HG02870 (cell line): ENCODE measurements around the gene ATP8A1.
"Not testable (repeated sequence)": the region's sequence is repeated elsewhere in the genome, so short reads cannot be mapped to it uniquely, and the experiment has no call there.

Experiments used
- ATAC-seq: cut with Tn5 transposase; IDR thresholded peaks from one replicate; pipeline ENCODE4 v1.9.1; 2021; ENCODE audit warnings: mild to moderate bottlenecking, moderate library complexity; ENCODE audit not compliant: unreplicated experiment

ATP8A1 gene

GRCh38 chr4:42652529-42653231, 4.2 kb downstream of the ATP8A1 start:
- not testable (repeated sequence) for ATAC-seq

GRCh38 chr4:42649870-42650269, 7.0 kb downstream of the ATP8A1 start:
- no peak for ATAC-seq

GRCh38 chr4:42646999-42647541, 9.8 kb downstream of the ATP8A1 start:
- no peak for ATAC-seq

GRCh38 chr4:42646013-42646784, 10.7 kb downstream of the ATP8A1 start:
- no peak for ATAC-seq

GRCh38 chr4:42644897-42645296, 12.0 kb downstream of the ATP8A1 start:
- ATAC-seq: no peak

- peak; percentile 56 for ATAC-seq
These were observed 13.2 kb downstream of the ATP8A1 start for GRCh38 chr4:42643685-42644084.

GRCh38 chr4:42642845-42643615, 13.9 kb downstream of the ATP8A1 start:
- no peak for ATAC-seq

GRCh38 chr4:42642101-42642797, 14.7 kb downstream of the ATP8A1 start:
- ATAC-seq: no peak

GRCh38 chr4:42641656-42642055, 15.2 kb downstream of the ATP8A1 start:
- peak; percentile 15 for ATAC-seq

GRCh38 chr4:42641161-42641560, 15.7 kb downstream of the ATP8A1 start:
- no peak for ATAC-seq

- no peak for ATAC-seq
These were observed 16.3 kb downstream of the ATP8A1 start for GRCh38 chr4:42640613-42641012.

GRCh38 chr4:42638993-42639392, 17.9 kb downstream of the ATP8A1 start:
- peak; percentile 73 for ATAC-seq

GRCh38 chr4:42638321-42638720, 18.6 kb downstream of the ATP8A1 start:
- no peak for ATAC-seq

- peak; percentile 20 for ATAC-seq
These were observed 19.0 kb downstream of the ATP8A1 start for GRCh38 chr4:42637867-42638266.

GRCh38 chr4:42637104-42637503, 19.8 kb downstream of the ATP8A1 start:
- ATAC-seq: no peak

- no peak for ATAC-seq
These were observed 20.3 kb downstream of the ATP8A1 start for GRCh38 chr4:42636645-42636949.

- peak; percentile 82 for ATAC-seq
These were observed 23.1 kb downstream of the ATP8A1 start for GRCh38 chr4:42633605-42634388.

GRCh38 chr4:42632653-42633382, 24.1 kb downstream of the ATP8A1 start:
- ATAC-seq: no peak

GRCh38 chr4:42630908-42631307, 26.0 kb downstream of the ATP8A1 start:
- ATAC-seq: no peak
